GM12878 (cell line): ENCODE results near the gene PCSK1N. TPM values are rescaled to one million over a fixed set of nuclear protein-coding genes. Genes with fewer than 3 reads are reported as not detected.

Experiments used
- CBFB ChIP-seq: IDR thresholded peaks from 2 replicates; pipeline ENCODE4 v1.6.1; 2016; ENCODE audit warnings: antibody characterized with exemption, low read depth
- CHD2 ChIP-seq: IDR thresholded peaks from 2 replicates; pipeline ENCODE4 v1.6.1; 2011; ENCODE audit warnings: low read depth, low read length, improper control_type of control experiment, borderline replicate concordance
- CREB1 ChIP-seq: IDR thresholded peaks from 2 replicates; pipeline ENCODE4 v1.6.1; 2012; ENCODE audit warnings: low read depth, mild to moderate bottlenecking, inconsistent platforms
- CREM ChIP-seq: IDR thresholded peaks from 2 replicates; pipeline ENCODE4 v1.6.1; 2014; ENCODE audit warnings: antibody characterized with exemption, low read depth
- FOXK2 ChIP-seq: fragments of 450-650 bp; IDR thresholded peaks from 2 replicates; pipeline ENCODE4 v1.6.1; 2017; ENCODE audit warnings: mild to moderate bottlenecking, moderate library complexity
- IKZF1 ChIP-seq: fragments of 450-650 bp; conservative IDR thresholded peaks from 2 replicates; pipeline ENCODE4 v1.6.1; 2017; ENCODE audit warnings: antibody characterized with exemption, mild to moderate bottlenecking
- JUND ChIP-seq: IDR thresholded peaks from 2 replicates; pipeline ENCODE4 v1.6.1; 2012; ENCODE audit warnings: low read depth, mild to moderate bottlenecking, low read length, improper control_type of control experiment, moderate library complexity
- MLLT1 ChIP-seq: fragments of 450-650 bp; IDR thresholded peaks from 2 replicates; pipeline ENCODE4 v1.6.1; 2016; ENCODE audit warnings: mild to moderate bottlenecking
- NBN ChIP-seq: fragments of 450-650 bp; IDR thresholded peaks from 2 replicates; pipeline ENCODE4 v1.6.1; 2016
- NR2C1 ChIP-seq: fragments of 450-650 bp; IDR thresholded peaks from 2 replicates; pipeline ENCODE4 v1.6.1; 2017; ENCODE audit warnings: antibody characterized with exemption, mild to moderate bottlenecking, moderate library complexity
- NR2F1 ChIP-seq: fragments of 450-650 bp; conservative IDR thresholded peaks from 2 replicates; pipeline ENCODE4 v1.6.1; 2017; ENCODE audit warnings: mild to moderate bottlenecking
- NRF1 ChIP-seq: conservative IDR thresholded peaks from 2 replicates; pipeline ENCODE4 v1.6.1; 2011; ENCODE audit warnings: mild to moderate bottlenecking, low read depth, low read length, improper control_type of control experiment
- PAX8 ChIP-seq: fragments of 450-650 bp; IDR thresholded peaks from 2 replicates; pipeline ENCODE4 v1.6.1; 2017; ENCODE audit warnings: mild to moderate bottlenecking, moderate library complexity
- RAD21 ChIP-seq: IDR thresholded peaks from 2 replicates; pipeline ENCODE4 v1.6.1; 2011; ENCODE audit warnings: mild to moderate bottlenecking, low read depth, low read length, moderate library complexity; ENCODE audit not compliant: insufficient read depth
- RUNX3 ChIP-seq: IDR thresholded peaks from 2 replicates; pipeline ENCODE4 v1.6.1; 2012; ENCODE audit warnings: low read length, inconsistent platforms
- SRF ChIP-seq, 2 experiments: IDR thresholded peaks; 2 replicates each; pipeline ENCODE4 v1.6.1; 2011; ENCODE audit warnings: low read depth in 2 of 2, low read length in 2 of 2, mild to moderate bottlenecking in 1 of 2, moderate library complexity in 1 of 2
- STAT1 ChIP-seq: fragments of 450-650 bp; conservative IDR thresholded peaks from 2 replicates; pipeline ENCODE4 v1.6.1; 2014; ENCODE audit warnings: antibody characterized with exemption, mild to moderate bottlenecking
- TAF1 ChIP-seq: IDR thresholded peaks from 2 replicates; pipeline ENCODE4 v1.6.1; 2011; ENCODE audit warnings: mild to moderate bottlenecking, low read depth, low read length, borderline replicate concordance
- polyA plus RNA-seq, 11 experiments: library from polyadenylated mRNA; depleted of rRNA in 4 of 11; unstranded in 6 of 11; stranded (reverse) in 5 of 11; fragments of >200 nt; fragmentation: Nextera tagmentation in 4 of 11; fragmentation: Illumina TruSeq in 1 of 11; extraction: Ambion mirVana in 4 of 11; extraction: Trizol in 1 of 11; gene quantifications; 1 replicate in 1 of 11; 2 replicates in 10 of 11; pipeline versions ENCODE4 v1.2.1 to v1.2.3, GENCODE V29; 2011 to 2016; ENCODE audit warnings: inconsistent platforms in 2 of 11, missing spikeins in 2 of 11, low read depth in 1 of 11
- total RNA-seq, 4 experiments: library from RNA; depleted of rRNA in 3 of 4; stranded (reverse); fragments of >200 nt in 3 of 4; fragmentation: Illumina TruSeq in 1 of 4; extraction: Trizol in 1 of 4; gene quantifications; 2 replicates each; pipeline versions ENCODE4 v1.2.1 to v1.2.3, GENCODE V29; 2013 to 2021
- TF ChIP-seq, protein P1 (sequence below): fragments of 450-650 bp; IDR thresholded peaks from 2 replicates; pipeline ENCODE4 v1.6.1; 2017; ENCODE audit warnings: mild to moderate bottlenecking, moderate library complexity

The PCSK1N gene
- total and polyA plus RNA-seq, 10 of the 15 experiments (the other 5 are each of a cell fraction or from before 2014, with no cell fraction given) = 0.19 TPM; not detected in 9

GRCh38 chrX:48801280-48802088, 33.9 kb downstream of the PCSK1N start, which contains the start of gene HDAC6 (continued):
- TF ChIP-seq CREM (peak; percentile 99), NR2F1 (0 out of 2 replicates have a peak, but pooled peaks have one; percentile 26), SRF (IDR thresholded peaks at IDR 0.05; ENCODE audit: low read depth in 2 of 2, low read length in 2 of 2) (peak; percentile 63 to 72), MLLT1 (peak; percentile 52; the same call in 1 of the 2 replicates), TAF1 (0 out of 2 replicates have a peak, but pooled peaks have one; percentile 9), PAX8 (no peak), NR2C1 (0 out of 2 replicates have a peak, but pooled peaks have one; percentile 10), RUNX3 (peak; percentile 54), CBFB (peak; percentile 22; the same call in 1 of the 2 replicates), NRF1 (no peak), CHD2 (peak; percentile 97), FOXK2 (peak; percentile 57; the same call in 1 of the 2 replicates), NBN (peak; percentile 96), STAT1 (peak; percentile 79; the same call in 1 of the 2 replicates), JUND (no peak), IKZF1 (peak; percentile 79), RAD21 (no peak), CREB1 (peak; percentile 98)
- TF ChIP-seq, protein P1, sequence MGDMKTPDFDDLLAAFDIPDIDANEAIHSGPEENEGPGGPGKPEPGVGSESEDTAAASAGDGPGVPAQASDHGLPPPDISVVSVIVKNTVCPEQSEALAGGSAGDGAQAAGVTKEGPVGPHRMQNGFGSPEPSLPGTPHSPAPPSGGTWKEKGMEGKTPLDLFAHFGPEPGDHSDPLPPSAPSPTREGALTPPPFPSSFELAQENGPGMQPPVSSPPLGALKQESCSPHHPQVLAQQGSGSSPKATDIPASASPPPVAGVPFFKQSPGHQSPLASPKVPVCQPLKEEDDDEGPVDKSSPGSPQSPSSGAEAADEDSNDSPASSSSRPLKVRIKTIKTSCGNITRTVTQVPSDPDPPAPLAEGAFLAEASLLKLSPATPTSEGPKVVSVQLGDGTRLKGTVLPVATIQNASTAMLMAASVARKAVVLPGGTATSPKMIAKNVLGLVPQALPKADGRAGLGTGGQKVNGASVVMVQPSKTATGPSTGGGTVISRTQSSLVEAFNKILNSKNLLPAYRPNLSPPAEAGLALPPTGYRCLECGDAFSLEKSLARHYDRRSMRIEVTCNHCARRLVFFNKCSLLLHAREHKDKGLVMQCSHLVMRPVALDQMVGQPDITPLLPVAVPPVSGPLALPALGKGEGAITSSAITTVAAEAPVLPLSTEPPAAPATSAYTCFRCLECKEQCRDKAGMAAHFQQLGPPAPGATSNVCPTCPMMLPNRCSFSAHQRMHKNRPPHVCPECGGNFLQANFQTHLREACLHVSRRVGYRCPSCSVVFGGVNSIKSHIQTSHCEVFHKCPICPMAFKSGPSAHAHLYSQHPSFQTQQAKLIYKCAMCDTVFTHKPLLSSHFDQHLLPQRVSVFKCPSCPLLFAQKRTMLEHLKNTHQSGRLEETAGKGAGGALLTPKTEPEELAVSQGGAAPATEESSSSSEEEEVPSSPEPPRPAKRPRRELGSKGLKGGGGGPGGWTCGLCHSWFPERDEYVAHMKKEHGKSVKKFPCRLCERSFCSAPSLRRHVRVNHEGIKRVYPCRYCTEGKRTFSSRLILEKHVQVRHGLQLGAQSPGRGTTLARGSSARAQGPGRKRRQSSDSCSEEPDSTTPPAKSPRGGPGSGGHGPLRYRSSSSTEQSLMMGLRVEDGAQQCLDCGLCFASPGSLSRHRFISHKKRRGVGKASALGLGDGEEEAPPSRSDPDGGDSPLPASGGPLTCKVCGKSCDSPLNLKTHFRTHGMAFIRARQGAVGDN = peak; percentile 55; the same call in 1 of the 2 replicates
